ENCODE data around the gene TFIP11.

The TFIP11 gene

GRCh38 chr22:26448941-26449340 lies 63.3 kb downstream of the TFIP11 start:
- no peak for TF ChIP-seq CTCF (IDR thresholded peaks at IDR 0.05; ENCODE audit: low read depth, low read length)

DNA sequence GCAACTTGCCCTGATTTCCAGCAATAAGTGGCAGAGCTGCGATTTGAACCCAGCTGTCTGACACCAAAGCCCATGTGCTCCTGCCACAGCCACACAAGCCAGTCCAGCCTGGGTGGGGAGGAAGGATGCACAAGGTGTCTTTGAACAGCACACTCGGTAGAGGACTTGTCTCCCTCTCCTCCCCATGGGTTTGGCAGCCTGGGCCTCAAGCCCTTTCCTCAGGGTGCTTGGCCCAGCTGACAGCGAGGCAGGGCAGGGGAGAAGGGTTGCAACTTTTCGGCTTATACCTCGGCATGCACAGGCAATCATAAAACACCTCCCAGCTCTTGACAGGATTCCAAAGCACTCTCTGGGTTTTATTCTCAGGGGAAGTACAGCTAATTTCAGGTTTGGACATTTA lies 63.9 kb downstream of the TFIP11 start:
- TF ChIP-seq CTCF (IDR thresholded peaks at IDR 0.05; ENCODE audit: low read depth, low read length): no peak
- DNase-seq (ENCODE audit: extremely low read depth, low read depth): no peak

More at GRCh38 chr22:26448941-26449340, 63.3 kb downstream of the TFIP11 start:
- no peak for DNase-seq (ENCODE audit: extremely low read depth, low read depth)

- DNase-seq (ENCODE audit: extremely low read depth, low read depth): no peak
- TF ChIP-seq CTCF (IDR thresholded peaks at IDR 0.05; ENCODE audit: low read depth, low read length): no peak
Observed at GRCh38 chr22:26447584-26448329, 64.5 kb downstream of the TFIP11 start.

DNA sequence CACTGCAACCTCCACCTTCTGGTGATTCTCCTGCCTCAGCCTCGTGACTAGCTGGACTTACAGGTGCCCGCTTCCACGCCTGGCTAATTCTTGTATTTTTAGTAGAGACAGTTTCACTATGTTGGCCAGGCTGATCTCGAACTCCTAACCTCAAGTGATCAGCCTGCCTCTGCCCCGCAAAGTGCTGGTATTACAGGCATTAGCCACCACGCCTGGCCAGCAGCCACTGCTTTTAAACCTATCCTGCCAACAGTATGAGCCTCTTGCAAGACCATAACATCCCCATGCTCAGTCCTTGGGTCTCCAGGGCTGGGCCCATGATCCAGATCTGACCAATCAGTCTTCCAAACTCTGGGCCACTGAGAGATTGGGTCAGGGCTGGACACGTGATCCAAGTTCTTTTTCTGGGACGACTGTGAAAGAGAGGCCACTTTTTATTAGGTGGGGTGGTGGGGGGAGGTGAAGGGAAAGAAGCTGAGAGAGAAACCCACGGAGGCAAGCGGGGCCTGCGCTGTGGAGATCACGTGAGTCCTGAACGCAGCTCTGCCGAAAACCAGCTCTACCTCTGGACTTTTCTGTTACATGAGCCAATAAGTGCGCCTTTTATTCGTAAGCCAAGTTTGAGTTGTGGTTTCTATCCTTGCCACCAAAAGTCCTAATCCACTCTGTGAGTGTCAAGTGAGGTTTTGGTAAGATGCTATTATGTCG lies 65.3 kb downstream of the TFIP11 start:
- TF ChIP-seq CTCF (IDR thresholded peaks at IDR 0.05; ENCODE audit: low read depth, low read length): no peak
- DNase-seq (ENCODE audit: extremely low read depth, low read depth): no peak

GRCh38 chr22:26445577-26446275 lies 66.5 kb downstream of the TFIP11 start:
- TF ChIP-seq CTCF (IDR thresholded peaks at IDR 0.05; ENCODE audit: low read depth, low read length): no peak
- DNase-seq (ENCODE audit: extremely low read depth, low read depth): no peak

DNA sequence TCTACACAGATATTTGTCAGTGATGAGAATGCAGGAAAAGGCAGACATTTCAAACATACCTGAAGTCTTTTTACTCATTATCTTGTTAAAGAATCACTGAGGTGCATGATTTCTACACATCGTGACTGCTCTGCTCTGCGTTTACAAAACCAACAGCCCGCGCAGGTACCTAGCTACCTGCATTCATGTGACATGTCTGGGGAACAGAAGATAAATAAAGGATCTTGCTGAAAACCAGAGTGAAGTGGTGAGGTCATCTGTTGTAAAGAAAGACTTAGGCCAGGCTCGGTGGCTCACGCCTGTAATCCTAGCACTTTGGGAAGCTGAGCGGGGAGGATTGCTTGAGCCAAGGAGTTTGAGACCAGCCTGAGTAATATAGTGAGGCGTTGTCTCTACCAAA lies 67.5 kb downstream of the TFIP11 start:
- DNase-seq (ENCODE audit: extremely low read depth, low read depth): no peak
- TF ChIP-seq CTCF (IDR thresholded peaks at IDR 0.05; ENCODE audit: low read depth, low read length): no peak

All from AG09319 (cell line).